ENCODE results near the gene DNAJB9.
A peak's percentile ranks its signal among the peaks of the same experiment; 100 is the strongest.
"Not testable (repeated sequence)": the region's sequence is repeated elsewhere in the genome, so short reads cannot be mapped to it uniquely, and the experiment has no call there.

Gene DNAJB9

DNA sequence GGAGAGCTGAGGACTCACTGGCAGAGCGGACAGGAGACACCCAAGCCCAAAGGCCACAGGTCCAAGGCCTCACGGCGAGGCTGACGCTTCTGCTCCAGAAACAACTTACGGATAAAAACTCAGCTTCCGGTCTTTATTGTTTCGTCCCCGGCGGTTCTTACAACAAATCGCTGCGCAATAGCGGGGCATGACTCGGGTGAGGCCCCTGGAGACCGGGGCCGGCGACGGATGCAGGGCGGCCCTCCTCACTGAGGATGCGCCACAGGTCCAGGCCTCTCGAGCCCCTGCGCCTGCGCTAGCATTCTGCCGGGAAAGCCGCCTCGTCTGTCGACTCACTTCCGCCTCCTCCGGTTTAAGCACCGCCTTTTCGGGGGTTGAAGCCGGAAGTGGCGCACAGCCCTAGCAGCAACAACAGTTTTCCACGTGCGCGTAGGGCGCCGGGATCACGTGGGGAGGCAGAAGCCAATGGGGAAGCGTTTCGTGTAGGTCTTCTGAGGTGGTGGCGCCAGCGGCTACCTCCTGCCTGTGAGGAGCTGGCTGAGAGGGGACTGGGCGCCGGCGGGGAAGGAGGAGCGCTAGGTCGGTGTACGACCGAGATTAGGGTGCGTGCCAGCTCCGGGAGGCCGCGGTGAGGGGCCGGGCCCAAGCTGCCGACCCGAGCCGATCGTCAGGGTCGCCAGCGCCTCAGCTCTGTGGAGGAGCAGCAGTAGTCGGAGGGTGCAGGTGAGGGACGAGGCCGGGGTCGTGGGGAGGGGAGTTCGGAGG, at the start of gene DNAJB9, which contains the start of gene THAP5:
Gene DNAJB9, plus strand, starts transcription at position 494 of the 765 bp plus-strand sequence. CDS start 1,853 bp downstream, outside the sequence.
Gene THAP5, minus strand, starts transcription at position 326 of the 765 bp plus-strand sequence. Its CDS starts 137 bp downstream, at position 189.
- peak; percentile 100 for DNase-seq

DNA sequence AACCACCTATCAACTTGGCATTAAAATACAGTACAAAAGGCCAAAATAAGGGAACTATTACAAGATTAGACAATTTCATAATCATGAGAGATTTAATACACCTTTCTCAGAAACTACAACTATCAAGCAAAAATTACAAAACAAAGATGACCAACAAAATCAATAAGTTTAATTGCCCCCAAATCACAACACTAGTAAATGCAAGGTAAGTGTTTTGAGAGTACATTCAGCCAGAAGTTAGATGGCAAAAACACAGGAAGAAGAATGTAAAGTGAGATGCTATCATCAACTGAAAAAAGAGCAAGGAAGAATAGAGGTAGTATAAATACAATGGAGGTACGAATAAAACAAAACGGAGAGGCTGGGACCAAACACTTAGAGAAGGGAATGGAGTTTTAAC, 46.9 kb upstream of the DNAJB9 start:
- DNase-seq, result no peak

DNA sequence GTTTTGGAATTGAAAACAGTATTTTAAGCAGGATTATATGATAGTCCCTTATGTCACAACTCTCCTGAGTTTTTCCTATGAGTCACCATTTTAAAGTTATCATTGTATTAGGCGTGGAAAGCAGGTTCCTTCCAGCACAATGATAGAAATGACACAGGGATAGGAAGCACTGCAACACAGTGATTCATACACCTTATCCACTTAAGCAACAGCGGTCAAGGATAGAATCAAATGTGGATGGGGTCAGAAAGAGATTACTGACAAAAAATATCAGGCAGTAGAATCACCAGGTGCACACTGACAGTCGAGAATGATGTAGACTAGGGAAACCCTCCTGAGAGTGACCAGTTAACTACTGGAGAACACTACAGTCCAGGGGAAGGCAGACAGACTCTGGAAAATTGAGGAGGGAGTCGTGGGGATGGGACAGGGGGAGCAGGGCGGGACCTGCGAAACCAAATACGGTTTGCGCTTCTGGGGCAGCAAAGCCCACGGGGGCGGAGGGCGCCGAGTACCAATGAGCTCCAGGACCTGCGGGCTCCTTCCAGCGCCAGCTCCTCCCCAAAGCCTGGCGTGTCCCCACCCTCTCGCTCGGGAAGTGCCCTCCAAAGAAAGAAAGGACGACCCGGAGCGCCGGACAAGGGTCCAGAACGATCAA, 44.2 kb upstream of the DNAJB9 start:
- DNase-seq, result no peak

GRCh38 chr7:108525985-108526767, 43.5 kb upstream of the DNAJB9 start, which contains the start of gene PNPLA8:
Gene PNPLA8 (minus strand): TSS chr7:108526135. CDS start chr7:108515491, 10,644 bp downstream.
- DNase-seq, result peak; percentile 99

DNA sequence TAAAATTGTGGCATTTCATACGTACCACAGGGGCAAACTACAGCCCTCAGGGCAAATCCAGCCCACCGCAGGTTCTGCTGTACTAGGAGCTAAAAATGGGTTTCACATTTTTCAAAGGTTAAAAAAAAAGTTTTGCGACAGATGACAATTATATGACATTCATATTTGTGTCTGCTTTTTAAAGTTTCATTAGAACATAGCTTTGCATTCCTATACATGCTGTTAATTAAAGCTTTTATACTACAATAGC, 43.0 kb upstream of the DNAJB9 start:
- DNase-seq, result no peak

- no peak for DNase-seq
Measured at GRCh38 chr7:108528183-108528712, 41.4 kb upstream of the DNAJB9 start.

GRCh38 chr7:108529341-108529740, 40.3 kb upstream of the DNAJB9 start:
- DNase-seq, result no peak

GRCh38 chr7:108533712-108534111, 36.0 kb upstream of the DNAJB9 start:
- DNase-seq, result no peak

GRCh38 chr7:108535257-108535656, 34.4 kb upstream of the DNAJB9 start:
- no peak for DNase-seq

GRCh38 chr7:108535744-108536143, 33.9 kb upstream of the DNAJB9 start:
- DNase-seq, result no peak

GRCh38 chr7:108537229-108537628, 32.4 kb upstream of the DNAJB9 start:
- no peak for DNase-seq

- DNase-seq, result not testable (repeated sequence)
Measured at GRCh38 chr7:108538236-108538635, 31.4 kb upstream of the DNAJB9 start.

- not testable (repeated sequence) for DNase-seq
Measured at GRCh38 chr7:108538685-108539084, 31.0 kb upstream of the DNAJB9 start.

DNA sequence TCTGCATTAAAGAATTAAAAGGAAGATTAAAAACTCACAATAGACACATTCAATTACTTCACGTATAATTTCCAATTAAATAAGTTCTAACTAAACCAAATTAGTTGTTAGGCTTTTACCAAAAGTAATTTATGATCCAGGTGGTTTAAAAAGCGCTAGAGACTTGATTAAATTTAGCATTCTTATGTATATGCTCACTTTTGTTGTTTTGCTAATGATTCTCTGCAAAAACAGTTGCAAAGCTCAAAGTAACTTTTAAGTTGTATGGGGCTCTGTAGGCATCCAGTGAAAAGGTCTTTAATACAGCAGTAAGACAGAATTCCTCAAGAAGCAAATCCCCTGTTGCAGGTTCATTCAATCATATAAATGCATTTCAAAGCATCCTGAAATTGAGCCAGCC, 28.2 kb upstream of the DNAJB9 start:
- no peak for DNase-seq

- DNase-seq, result not testable (repeated sequence)
Measured at GRCh38 chr7:108548141-108548896, 21.4 kb upstream of the DNAJB9 start.

- not testable (repeated sequence) for DNase-seq
Measured at GRCh38 chr7:108556665-108557064, 13.0 kb upstream of the DNAJB9 start.

DNA sequence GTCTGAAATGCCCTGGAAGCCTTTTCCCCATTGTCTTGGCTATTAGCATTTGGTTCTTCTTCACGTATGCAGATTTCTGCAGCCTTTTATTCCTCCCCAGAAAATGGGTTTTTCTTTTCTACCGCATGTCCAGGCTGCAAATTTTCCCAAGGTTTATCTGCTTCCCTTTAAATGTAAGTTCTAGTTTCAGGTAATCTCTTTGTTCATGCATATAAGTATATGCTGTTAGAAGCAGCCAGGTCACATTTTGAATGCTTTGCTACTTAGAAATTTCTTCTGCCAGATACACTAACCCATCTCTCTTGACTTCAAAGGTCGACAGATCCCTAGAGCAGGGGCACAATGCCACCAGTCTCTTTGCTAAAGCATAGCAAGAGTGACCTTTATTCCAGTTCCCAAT, 12.5 kb upstream of the DNAJB9 start:
- no peak for DNase-seq

DNA sequence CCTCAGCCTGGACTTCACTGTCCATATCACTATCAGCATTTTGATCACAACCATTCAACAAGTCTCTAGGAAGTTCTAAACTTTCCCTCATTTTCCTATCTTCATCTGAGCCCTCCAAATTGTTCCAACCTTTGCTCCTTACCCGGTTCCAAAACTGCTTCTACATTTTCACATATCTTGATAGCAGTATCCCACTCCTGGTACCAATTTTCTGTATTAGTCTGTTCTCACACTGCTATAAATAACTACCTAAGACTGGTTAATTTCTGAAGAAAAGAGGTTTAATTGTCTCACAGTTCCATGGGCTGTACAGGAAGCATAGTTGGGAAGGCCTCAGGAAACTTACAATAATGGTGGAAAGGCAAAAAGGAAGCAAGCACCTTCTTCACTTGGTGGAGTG, 12.1 kb upstream of the DNAJB9 start:
- no peak for DNase-seq

DNA sequence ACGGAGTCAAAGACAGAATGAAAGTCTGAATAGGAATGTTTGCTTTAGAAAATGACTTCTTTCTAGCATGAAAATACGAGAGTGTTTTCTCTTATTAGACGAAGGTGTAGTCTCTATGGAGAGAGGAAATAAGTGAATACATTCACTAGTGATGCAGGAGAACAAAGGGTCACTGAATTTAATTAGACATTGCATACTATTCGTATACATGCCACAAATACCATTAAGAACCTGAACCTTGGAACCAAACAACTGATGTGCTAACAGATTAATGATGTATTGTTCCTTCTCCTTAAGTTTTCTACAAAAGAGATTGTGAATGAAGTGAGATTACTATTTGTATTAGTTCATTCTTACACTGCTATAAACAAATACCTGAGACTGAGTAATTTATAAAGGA, 10.4 kb upstream of the DNAJB9 start:
- no peak for DNase-seq

DNA sequence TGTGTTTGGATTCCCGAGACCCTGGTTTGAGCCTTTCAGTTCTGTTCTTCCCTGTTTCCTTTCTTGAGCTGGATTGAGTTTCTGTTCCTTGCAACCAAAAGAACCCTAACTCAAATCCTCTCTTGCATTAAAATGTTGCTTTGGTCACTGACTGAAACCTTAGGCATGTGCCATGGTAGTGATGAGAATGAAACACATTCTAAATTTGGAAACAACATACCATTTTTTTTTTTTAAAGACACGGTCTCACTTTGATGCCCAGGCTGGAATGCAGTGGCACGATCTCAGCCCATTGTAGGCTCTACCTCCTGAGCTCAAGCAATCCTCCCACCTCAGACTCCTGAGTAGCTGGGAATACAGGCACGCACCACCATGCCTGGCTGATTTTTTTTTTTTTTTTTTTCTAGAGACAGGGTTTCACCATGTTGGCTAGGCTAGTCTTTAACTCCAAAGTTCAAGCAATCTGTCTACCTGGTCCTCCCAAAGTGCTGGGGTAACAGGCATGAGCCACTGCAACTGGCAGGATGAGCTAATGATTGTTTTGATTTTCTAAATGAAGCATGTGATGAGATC, 8.5 kb upstream of the DNAJB9 start:
- no peak for DNase-seq

DNA sequence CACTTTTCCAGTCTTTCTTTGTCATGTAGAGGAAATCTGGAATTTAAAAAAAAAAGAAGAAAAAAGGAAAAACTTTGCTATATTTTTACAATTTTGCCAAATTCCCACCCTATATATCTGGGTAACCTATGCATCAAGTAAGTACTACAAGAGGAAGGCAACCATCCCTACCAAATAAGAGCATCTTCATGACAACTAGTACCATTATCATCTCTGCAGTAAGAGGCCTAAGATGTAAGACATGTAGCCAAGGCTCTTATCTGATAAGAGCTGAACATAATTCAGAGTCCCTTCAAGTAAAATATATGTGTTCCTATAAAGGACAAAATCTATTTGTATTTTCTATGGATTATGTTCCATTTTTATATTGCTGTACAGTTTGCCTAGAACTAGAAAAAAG, 3.7 kb upstream of the DNAJB9 start:
- DNase-seq, result no peak

DNA sequence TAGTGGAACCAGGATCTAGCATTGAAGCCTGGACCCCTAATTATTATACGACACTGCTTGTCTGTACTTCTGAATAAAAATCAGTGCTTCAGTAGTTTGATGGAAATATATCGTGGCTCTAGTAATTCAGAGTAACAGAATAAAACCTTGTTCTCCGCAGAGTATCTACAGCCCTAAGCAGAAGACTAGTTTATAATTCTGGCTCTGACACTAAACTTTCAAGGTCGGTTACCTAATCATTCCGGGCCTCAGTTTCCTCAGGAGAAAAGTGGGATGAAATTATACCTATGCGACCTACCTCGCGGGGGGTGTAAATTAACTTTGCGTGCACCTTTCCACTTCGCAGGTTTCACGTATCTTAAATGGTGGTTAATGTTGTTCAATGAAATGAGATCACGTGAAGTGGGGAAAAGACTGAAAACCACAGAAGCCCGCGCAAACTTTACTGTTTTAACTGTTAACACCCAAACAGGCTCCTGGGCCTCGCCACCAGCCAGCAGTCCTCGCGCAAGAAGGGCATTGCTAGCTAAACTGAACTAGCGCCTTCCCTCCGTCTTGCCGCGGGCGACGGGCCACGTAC, 783 bp upstream of the DNAJB9 start:
- DNase-seq, result no peak

Measured in CD4-positive, alpha-beta T cell treated with Interleukin-17A for 1 hour (primary cell).